A549 treated with ZK216348 at 1 μM for 4 hours (cell line): ENCODE measurements around the gene MCM5. TPM values are rescaled to one million over a fixed set of nuclear protein-coding genes. Genes with fewer than 3 reads are reported as not detected.

Source experiments
- total RNA-seq: library from RNA; stranded (reverse); fragments of 200-300 nt; extraction: Qiagen RNA extraction; gene quantifications from 5 replicates; pipeline ENCODE4 v1.2.3, GENCODE V29; 2022; ENCODE audit warnings: low read depth

MCM5 gene
- 72.3 to 87.3 TPM (median 77.1 TPM) in 5 replicates for total RNA-seq

DNA sequence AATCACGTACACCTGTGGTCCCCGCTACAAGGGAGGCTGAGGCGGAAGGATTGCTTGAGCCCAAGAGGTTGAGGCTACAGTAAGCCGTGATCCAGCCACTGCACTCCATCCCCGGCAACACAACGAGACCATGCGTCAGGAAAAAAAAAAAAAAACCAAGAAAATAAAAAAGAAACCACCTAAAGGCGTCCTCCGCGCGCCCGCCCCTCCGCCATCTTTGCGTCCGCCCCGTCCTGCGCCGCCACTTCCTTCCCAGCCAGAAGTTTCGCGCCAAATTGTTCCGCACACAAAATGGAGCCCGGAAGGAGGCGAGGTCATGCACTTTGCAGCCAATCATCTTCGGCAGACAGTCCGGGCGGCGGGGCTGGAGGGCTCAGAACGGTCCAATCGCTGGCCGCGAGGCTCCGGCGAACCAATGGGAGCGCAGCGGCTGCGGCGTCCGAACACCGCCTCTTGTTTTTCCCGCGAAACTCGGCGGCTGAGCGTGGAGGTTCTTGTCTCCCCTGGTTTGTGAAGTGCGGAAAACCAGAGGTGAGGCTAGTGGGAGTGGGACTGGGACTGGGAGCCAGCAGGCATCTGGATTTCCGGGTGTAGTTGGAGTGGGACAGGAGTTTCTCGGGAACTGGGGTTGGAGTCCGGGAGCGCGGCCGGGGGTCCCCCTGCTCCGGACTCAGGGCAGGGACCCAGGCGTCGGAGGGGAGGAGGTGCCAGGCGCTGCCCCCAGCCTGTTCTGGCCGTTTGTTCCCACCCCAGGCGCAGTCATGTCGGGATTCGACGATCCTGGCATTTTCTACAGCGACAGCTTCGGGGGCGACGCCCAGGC is at the start of gene MCM5:
Gene MCM5, plus strand, starts transcription at position 463 of the 823 bp plus-strand sequence. Its CDS starts 299 bp downstream, at position 762.

DNA sequence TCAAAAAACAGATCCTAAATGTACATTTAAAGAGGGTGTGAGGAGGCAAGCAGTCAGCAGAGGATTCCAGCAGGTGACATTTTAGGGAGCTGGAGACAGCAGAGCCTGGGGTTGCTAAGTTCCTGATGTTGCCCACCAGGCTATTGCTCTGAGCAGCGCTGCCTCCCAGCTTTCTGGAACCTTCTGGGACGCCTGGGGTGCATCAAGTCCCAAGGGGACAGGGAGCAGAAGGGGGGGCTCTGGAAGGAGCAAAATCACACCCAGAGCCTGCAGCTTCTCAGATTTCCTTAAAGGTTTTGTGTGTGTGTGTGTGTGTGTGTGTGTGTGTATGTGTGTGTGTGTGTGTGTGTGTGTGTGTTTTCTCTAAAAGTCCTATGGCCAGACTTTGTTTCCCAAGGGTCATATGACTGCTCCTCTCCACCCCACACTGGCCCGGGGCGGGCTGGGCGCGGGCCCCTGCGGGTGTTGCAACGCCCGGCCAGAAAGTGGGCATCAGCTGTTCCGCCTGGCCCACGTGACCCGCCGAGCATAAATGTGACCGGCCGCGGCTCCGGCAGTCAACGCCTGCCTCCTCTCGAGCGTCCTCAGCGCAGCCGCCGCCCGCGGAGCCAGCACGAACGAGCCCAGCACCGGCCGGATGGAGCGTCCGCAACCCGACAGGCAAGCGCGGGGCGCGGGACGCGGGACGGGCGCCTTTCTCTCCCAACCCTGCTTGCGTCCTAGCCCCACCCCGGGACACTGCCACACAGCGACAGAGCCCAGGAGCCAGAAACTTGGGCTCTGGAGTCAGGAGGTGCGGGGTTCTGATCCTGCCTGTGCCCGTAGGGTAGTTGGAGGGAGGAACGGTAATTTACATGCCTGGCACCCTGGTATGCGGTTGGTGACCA is 19.2 kb upstream of the MCM5 start, which contains the start of gene HMOX1:
Gene HMOX1, plus strand, starts transcription at position 560 of the 887 bp plus-strand sequence. Its CDS starts 78 bp downstream, at position 638.

Other genes with a start within 250 kb of the MCM5 start
- 8.2 to 17.9 TPM (median 11.4 TPM) in 5 replicates for gene HMGXB4, start 142.6 kb upstream of the MCM5 start, total RNA-seq
- 10.9 to 14.2 TPM (median 13.7 TPM) in 5 replicates for gene TOM1, start 100.2 kb upstream of the MCM5 start, total RNA-seq
- gene HMOX1, start 19.0 kb upstream of the MCM5 start, total RNA-seq, result 446 to 674 TPM (median 524 TPM) in 5 replicates
- gene RASD2, start 140.7 kb downstream of the MCM5 start, total RNA-seq, result 0.70 to 1.3 TPM (median 1.1 TPM) in 5 replicates
- 5.5 to 9.1 TPM (median 7.8 TPM) in 5 replicates for gene MB, start 217.2 kb downstream of the MCM5 start, total RNA-seq
- gene APOL6, start 248.3 kb downstream of the MCM5 start, total RNA-seq, result 1.3 to 2.1 TPM (median 1.7 TPM) in 5 replicates